T47D (cell line): ENCODE data around the gene EID1.

Experiments used
- DNase-seq, 2 experiments: peaks; one replicate each; pipeline versions ENCODE4 v3.0.0 to v3.0.0-alpha.2; 2011 to 2012; ENCODE audit warnings: low read depth in 1 of 2, low spot score in 1 of 2
- JUND ChIP-seq: IDR thresholded peaks from 2 replicates; pipeline ENCODE4 v1.6.1; 2012; ENCODE audit warnings: low read depth
- in situ Hi-C: cut with HindIII; loops from 2 replicates; pipeline ENCODE4 v1.10.0; 2016; ENCODE audit warnings: low sequenced_read_pairs, low pct_unique_long_range_greater_than_20kb

EID1 gene

GRCh38 chr15:48856942-48857341 lies 21.0 kb upstream of the EID1 start:
- in situ Hi-C loops = no loop called here
- DNase-seq = no peak
- no peak for TF ChIP-seq JUND

- DNase-seq = no peak
- in situ Hi-C loops = no loop called here
- no peak for TF ChIP-seq JUND
Observed at GRCh38 chr15:48858401-48858800, 19.5 kb upstream of the EID1 start.

- no peak for TF ChIP-seq JUND
- in situ Hi-C loops = no loop called here
- no peak for DNase-seq
Observed at GRCh38 chr15:48859426-48859825, 18.5 kb upstream of the EID1 start.

GRCh38 chr15:48861813-48862431 lies 16.0 kb upstream of the EID1 start:
- in situ Hi-C loops = no loop called here
- peak; percentile 18 to 68 for DNase-seq
- TF ChIP-seq JUND = no peak

GRCh38 chr15:48862705-48863104 lies 15.2 kb upstream of the EID1 start:
- no peak for DNase-seq
- in situ Hi-C loops = no loop called here

GRCh38 chr15:48865370-48866079 lies 12.4 kb upstream of the EID1 start:
- TF ChIP-seq JUND = no peak
- no peak for DNase-seq
- in situ Hi-C loops = no loop called here

More at GRCh38 chr15:48862705-48863104, 15.2 kb upstream of the EID1 start:
- TF ChIP-seq JUND = no peak

GRCh38 chr15:48866141-48866563 lies 11.8 kb upstream of the EID1 start:
- in situ Hi-C loops = no loop called here
- DNase-seq = no peak
- no peak for TF ChIP-seq JUND

- TF ChIP-seq JUND = no peak
- in situ Hi-C loops = no loop called here
- no peak for DNase-seq
Observed at GRCh38 chr15:48868023-48868422, 9.9 kb upstream of the EID1 start.

- in situ Hi-C loops = no loop called here
- DNase-seq = no peak
- TF ChIP-seq JUND = no peak
Observed at GRCh38 chr15:48868536-48868935, 9.4 kb upstream of the EID1 start.

- no peak for TF ChIP-seq JUND
- in situ Hi-C loops = no loop called here
- DNase-seq = no peak
Observed at GRCh38 chr15:48869966-48870365, 8.0 kb upstream of the EID1 start.

- DNase-seq = no peak
- in situ Hi-C loops = no loop called here
- no peak for TF ChIP-seq JUND
Observed at GRCh38 chr15:48871542-48871941, 6.4 kb upstream of the EID1 start.

GRCh38 chr15:48872632-48873031 lies 5.3 kb upstream of the EID1 start:
- no peak for TF ChIP-seq JUND
- no peak for DNase-seq
- in situ Hi-C loops = no loop called here

GRCh38 chr15:48875241-48875960 lies 2.5 kb upstream of the EID1 start:
- no peak for TF ChIP-seq JUND
- in situ Hi-C loops = no loop called here

More at GRCh38 chr15:48875241-48875960, 2.5 kb upstream of the EID1 start:
- DNase-seq = no peak
